TTC549 (cell line): Measurements from ENCODE around the gene EXOC1.

Source experiments
- FAIRE-seq: peaks from 2 replicates; lab custom pipeline; 2012; peaks lifted over from hg19 to GRCh38; lab: Jason Lieb, UNC

The EXOC1 gene

GRCh38 chr4:55851885-55852284, 1.6 kb upstream of the EXOC1 start:
- FAIRE-seq: no peak

GRCh38 chr4:55854129-55854528, 681 bp downstream of the EXOC1 start:
- FAIRE-seq: no peak

GRCh38 chr4:55857586-55857985, 4.1 kb downstream of the EXOC1 start:
- no peak for FAIRE-seq

DNA sequence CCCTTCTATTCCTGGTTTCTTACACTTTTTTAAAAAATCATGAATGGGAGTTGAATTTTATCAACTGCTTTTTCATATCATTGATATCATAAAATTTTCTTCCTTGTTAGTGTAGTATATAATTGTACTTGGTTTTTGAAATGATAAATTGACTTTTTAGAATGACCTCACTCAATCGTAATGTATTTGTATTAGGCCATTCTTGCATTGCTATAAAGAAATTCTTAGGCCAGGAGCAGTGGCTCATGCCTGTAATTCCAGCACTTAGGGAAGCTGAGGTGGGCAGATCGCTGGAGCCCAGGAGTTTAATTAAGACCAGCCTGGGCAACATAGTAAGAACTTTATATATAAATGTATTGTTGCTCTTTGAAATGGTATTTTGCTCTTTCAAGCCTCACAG, 6.3 kb downstream of the EXOC1 start:
- no peak for FAIRE-seq

DNA sequence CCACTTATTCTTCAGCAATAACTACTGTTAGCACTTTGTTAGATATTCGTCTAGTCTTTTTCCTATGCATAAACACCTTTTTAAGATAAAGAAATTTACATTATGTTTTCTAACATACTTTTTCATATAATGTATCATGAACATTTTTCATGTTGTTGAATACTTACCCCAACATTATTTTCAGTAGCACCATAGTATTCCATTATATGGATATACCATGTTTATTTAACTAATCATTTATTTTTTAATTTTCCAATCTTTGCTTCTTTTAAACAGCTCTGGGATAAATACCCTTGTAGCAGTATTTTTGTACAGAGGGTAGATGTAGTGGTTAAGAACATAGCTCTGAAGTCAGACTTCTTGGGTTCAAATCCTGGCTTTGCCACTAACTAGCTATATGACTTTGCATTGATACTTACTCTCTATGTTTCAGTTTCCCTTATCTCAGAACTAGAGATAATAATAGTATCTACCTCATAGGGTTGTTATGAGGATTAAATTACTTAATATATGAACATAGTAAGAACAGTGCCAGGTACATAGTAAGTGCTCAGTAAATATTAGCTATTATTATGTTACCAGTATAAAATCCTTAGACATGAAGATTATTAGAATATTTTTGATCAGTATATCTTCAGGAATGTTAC, 11.3 kb downstream of the EXOC1 start:
- FAIRE-seq: no peak

GRCh38 chr4:55865228-55865806, 11.9 kb downstream of the EXOC1 start:
- no peak for FAIRE-seq

DNA sequence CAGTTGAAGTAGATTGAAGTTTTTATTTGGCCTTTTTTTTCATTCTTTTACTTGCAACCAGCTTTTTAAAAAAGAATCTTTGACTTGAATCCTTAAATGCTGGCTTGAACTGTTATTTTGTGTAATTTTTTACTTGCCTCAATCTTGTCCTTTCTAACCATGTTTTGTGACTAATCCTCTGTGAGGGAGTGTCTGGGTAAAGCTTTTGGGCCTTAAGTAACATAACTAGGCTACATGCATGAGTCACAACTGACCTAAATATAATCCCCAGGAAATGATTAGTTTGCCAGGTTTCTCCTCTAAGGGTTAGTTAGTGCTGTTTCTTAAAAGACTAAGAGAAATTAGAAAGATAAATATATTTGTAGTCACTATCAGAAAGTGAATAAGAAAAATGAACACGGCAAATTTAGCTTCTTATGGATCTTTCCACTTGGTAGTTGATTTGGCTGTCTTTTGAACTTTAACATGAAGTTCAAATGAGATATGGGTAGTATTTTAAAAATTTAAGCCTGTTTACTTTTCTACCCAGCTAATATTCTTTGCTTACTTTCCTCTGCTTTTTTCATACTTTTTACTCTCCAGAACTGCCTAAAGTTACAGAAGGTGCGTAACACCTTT, 13.0 kb downstream of the EXOC1 start:
- no peak for FAIRE-seq

- FAIRE-seq: peak; percentile 90
These were observed 13.6 kb downstream of the EXOC1 start for GRCh38 chr4:55866973-55867574.

GRCh38 chr4:55868581-55869090, 15.2 kb downstream of the EXOC1 start:
- no peak for FAIRE-seq

- no peak for FAIRE-seq
These were observed 17.9 kb downstream of the EXOC1 start for GRCh38 chr4:55871299-55871800.

- FAIRE-seq: no peak
These were observed 21.4 kb downstream of the EXOC1 start for GRCh38 chr4:55874831-55875230.

GRCh38 chr4:55876387-55876786, 22.9 kb downstream of the EXOC1 start:
- no peak for FAIRE-seq

- no peak for FAIRE-seq
These were observed 25.8 kb downstream of the EXOC1 start for GRCh38 chr4:55879224-55879623.

DNA sequence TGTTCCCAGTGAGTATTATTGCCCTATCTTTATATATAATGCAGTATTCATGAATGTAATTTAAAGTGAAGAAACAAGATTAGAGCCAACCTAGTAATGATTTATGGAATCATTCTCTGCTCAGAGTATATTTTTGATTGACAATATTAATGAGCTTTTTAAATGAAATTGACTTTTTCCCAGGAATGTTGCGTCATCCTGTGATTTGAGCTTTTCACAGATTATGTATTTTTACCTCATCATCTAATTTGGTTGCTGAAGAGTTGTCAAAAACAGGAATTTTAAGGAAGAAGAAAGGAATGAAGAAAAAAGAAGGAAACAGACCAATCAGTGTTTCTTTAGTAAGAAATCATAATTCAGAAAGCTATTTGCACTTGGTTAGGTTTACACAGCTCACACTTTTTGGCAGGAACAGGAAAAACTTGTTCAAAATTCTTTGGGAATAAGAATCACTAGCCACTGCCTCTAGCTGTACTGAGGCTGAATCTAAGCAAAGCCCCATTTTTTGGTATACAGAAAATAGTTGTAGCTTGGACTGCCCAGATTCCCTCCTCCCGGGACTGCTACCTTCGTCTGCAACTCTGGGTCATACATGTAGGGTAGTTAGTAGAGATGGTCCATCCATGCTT, 27.3 kb downstream of the EXOC1 start:
- FAIRE-seq: no peak

DNA sequence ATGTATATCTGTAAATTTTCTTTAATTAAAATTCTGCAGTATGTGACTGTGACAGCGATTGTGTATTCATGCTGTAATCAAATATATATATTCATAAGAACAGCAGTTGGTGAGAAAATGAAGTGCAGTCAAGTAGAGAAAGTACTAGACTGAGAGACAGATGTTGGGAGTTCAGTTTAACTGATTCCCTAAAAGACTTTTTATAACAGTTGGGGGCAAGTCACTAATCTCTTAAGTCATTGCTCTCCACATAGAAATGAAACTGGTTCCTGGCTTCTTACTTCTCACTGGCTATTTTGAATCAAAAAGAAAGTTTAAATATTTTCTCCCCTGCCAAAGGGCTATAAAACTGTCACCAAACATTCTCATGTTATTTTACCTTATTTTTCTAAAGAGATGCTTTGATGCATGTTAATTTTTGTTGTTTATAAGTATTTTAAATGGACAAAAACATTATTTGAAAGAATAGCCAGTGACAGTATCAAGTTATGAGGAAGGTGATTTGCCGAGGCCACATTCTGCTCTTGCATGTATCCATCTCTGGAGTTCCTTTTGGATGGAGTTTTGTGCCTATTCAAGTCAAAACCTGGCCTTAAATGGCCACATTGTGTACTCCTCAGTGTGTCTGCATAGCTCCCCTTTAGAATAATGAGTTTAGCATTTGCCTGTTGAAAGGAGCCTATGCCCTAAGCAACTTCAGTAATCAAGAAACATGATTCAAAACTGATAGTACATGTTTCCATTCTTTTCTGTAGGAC, 30.8 kb downstream of the EXOC1 start:
- no peak for FAIRE-seq

GRCh38 chr4:55884851-55885219, 31.4 kb downstream of the EXOC1 start:
- FAIRE-seq: no peak

DNA sequence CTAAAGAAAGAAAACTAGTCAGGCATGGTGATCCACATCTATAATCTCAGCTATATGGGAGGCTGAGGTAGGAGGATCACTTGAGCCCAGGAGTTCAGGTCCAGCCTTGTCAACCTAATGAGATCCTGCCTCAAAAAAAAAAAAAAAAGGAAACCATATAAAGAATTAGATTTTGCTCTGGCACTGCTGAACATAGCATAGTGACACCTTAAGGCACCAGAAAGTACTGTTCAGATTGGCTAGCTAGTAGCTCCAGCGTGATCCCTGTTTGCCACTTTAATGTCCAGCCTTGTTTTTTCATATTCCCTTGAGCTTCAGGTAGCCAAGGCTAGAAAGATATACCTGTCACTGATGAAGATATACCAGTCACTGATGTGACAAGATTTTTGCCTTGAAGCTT, 34.1 kb downstream of the EXOC1 start:
- FAIRE-seq: no peak

- FAIRE-seq: no peak
These were observed 38.7 kb downstream of the EXOC1 start for GRCh38 chr4:55892156-55892555.

GRCh38 chr4:55896622-55897021, 43.2 kb downstream of the EXOC1 start:
- no peak for FAIRE-seq

- no peak for FAIRE-seq
These were observed 49.2 kb downstream of the EXOC1 start for GRCh38 chr4:55902677-55903076.

GRCh38 chr4:55903577-55903976, 50.1 kb downstream of the EXOC1 start:
- FAIRE-seq: no peak

GRCh38 chr4:55904576-55904975, 51.1 kb downstream of the EXOC1 start:
- no peak for FAIRE-seq
